Stimulated activated CD8-positive, alpha-beta memory T cell treated with anti-CD3 and anti-CD28 coated beads, Interleukin-12 subunit alpha, Interleukin-12 subunit beta, amount 100 ng/mL, for 24 hours (primary cell): ENCODE data around the gene KCNMA1.

Experiments used
- DNase-seq: peaks from one replicate; pipeline ENCODE4 v3.0.0-alpha.2; 2020; ENCODE audit errors: extremely low read depth

The KCNMA1 gene

DNA sequence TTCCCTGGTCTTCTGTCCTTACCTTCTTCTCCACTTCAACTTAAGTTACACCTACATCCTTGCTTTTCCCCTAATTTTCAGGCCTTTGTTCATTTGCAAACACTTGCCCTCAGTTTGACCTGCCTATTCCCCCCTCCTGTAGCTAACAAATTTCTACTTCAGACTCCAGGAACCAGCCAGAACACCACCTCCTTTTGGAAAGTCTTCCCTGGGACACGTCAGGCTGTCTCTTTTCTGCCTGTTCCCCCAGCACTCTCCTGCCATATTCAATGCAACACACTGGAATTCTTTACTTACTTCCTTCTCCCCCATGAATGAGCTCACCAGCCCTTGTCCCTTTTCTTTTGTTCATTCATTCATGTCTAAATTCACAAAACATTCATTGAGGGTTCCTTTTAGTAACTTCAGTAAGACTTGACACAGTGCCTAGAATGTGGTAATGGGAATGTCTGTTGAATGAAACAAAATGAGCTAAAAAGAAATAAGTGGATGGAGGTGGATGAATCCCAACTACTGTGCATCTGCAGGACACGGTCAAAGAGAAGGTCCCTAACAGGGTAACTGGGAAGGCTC, 478.0 kb downstream of the KCNMA1 start:
- no peak for DNase-seq

- DNase-seq: no peak
Measured at GRCh38 chr10:77158666-77159065, 478.9 kb downstream of the KCNMA1 start.

GRCh38 chr10:77157248-77158019, 480.2 kb downstream of the KCNMA1 start:
- DNase-seq: no peak

GRCh38 chr10:77156406-77156879, 481.2 kb downstream of the KCNMA1 start:
- no peak for DNase-seq

DNA sequence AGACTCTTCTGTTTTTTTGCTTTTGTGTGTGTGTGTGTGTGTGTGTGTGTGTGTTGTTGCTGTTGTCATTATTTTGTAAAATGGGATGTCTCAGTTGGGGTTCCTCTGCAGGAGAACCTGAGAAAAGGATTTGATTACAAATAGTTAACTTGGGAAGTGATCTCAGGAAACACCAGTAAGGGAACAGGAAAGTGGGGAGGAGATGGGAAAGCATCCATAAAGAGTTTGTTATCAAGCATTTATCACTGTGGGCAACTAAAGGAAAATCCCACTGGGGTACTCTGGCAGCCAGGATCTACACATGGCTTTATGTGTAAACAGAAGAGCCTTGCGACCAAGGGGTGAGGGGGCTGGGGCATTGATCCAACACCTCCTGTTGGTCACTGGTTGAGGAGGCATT, 485.4 kb downstream of the KCNMA1 start:
- no peak for DNase-seq

- DNase-seq: no peak
Measured at GRCh38 chr10:77151408-77151807, 486.2 kb downstream of the KCNMA1 start.

- no peak for DNase-seq
Measured at GRCh38 chr10:77149706-77150105, 487.9 kb downstream of the KCNMA1 start.

DNA sequence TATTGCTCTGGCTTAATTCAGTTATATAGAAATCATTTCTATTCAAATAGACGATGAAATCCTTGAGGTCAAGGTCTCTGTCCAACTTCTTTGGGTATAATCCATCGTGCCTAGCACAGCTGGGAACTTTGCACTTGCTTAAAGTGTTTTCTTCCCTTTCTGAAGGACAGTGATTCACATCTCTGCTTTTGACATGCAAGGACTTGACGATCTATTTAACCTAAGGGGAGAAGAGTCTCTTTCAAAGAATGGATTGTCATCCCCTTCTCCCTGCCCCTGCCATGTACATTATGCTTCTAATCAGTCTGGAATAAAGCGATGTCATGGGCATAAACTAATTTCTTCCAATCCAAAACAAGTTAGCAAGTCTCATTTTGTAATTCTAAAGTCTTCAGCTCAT, 488.6 kb downstream of the KCNMA1 start:
- no peak for DNase-seq

GRCh38 chr10:77147871-77148270, 489.7 kb downstream of the KCNMA1 start:
- no peak for DNase-seq

DNA sequence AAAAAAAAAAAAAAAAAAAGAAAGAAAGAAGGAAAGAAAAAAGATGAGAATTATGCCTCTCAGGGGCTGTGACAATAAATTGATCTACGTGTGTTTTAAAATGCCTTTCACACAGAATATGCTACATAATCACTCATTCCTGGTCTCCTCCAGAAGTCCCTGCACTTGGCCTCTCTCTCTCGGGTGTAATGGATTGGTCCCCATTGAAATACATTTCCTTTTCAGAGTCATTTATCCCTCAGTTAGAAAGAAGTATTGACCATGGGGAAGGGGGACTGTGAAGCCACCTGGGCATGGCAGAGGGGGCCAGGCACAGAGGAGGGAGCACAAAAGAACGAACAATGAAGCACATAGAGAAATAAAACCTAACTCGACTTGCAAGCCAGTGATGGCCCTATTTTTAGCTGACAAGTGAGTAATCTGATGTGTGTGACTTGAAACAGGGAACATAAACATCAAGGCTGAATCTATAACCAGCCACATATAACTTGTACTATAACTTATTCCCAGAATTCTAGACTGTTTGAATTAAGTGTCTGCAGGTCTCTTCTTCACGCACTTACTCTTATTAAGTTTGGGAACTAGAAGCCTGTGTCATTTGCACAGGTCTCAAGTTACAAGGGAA, 490.8 kb downstream of the KCNMA1 start:
- no peak for DNase-seq

- no peak for DNase-seq
Measured at GRCh38 chr10:77144656-77145055, 493.0 kb downstream of the KCNMA1 start.

DNA sequence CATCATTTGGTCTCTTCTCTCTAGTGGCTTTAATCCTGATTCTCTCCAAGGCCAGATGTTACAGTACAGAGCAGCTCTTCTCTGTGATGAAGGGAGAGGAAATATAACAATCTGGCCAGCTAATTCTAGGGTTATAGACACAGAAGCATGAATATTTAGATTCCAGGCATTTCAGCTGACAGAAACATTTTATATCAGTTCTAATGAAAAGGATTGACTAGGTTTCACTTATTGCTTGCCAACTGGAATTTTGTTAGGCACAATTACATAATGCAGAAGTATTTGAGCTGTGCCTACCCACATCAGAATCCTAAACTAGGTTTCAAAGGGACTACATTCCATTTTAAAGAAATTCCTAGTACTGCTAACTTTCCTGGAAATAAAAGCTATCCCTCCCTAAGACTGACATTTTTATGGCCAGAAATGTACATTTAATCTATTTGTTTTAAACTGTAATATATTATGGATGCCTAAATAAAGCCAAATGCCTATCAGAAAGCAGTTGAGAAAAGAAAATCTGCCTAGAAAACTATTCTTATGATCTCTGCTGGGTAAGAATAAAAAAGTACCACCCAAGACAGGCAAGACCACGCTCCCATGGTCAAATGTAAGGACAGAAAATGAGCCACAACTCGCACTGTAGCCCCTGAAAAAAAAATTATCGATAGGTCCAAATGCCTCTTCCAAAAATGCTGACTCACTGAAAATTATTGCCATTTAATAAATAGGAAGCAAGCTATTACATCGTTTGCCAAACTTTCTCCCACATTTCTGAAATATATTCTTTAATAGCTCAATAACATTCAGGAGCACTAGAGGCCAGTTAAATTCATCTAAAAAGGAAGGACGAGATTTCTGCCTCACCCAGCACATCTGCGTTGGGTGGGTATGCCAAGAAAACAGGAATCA, 498.1 kb downstream of the KCNMA1 start:
- no peak for DNase-seq

GRCh38 chr10:77138541-77138940, 499.1 kb downstream of the KCNMA1 start:
- DNase-seq: no peak

DNA sequence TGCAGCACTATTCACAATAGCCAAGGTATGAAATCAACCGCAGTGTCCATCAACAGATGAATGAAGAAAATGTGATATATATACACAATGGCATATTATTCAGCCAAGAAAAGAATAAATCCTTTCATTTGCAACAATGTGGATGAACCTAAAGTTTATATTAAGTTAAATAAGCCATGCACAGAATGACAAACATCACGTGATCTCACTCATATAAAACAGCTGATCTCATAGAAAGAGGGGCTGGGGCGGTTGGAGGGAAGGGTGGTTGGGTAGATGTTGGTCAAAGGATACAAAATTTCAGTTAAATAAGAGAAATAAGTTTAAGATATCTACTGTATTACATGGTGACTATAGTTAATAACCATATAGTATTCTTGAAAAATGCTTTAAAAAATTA, 502.1 kb downstream of the KCNMA1 start:
- DNase-seq: no peak

- DNase-seq: no peak
Measured at GRCh38 chr10:77131214-77131613, 506.4 kb downstream of the KCNMA1 start.

DNA sequence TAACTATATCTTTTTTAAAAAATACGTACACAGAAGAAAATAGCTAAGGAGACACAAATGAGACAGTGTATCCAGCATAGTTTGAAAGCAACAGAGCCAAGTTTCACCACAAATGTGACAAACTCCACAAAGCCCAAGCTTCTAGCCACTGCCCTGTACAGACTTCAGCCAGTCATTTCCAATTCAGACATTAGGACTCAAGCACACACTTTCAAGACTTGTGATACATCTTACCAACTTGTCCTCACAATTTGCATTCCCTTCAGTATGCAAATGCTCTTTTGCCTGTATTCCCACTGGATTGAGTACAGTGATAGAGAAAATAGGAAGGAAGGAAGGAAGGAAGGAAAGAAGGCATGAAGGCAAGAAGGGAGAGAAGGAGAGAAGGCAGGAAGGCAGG, 510.4 kb downstream of the KCNMA1 start:
- no peak for DNase-seq

DNA sequence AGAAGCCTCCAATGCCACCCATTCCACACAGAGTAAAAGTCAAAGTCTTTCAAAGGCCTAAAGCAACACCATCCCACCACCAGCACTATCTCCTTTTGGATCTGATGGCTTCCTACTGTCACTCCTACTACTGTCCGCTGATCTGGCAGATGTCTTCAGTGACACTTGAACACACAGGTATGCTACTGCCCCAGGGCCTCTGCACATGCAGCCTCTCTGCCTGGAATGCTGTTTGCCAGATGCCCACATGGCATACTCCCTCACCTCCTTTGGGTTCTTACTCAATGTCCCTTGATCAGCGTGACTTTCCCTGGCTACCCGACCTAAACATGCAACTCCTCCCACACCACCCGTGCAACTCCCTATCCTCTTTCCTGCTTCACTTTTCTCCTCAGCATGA, 512.4 kb downstream of the KCNMA1 start:
- no peak for DNase-seq

- DNase-seq: no peak
Measured at GRCh38 chr10:77123330-77123729, 514.3 kb downstream of the KCNMA1 start.

GRCh38 chr10:77121829-77122228, 515.8 kb downstream of the KCNMA1 start:
- DNase-seq: no peak

DNA sequence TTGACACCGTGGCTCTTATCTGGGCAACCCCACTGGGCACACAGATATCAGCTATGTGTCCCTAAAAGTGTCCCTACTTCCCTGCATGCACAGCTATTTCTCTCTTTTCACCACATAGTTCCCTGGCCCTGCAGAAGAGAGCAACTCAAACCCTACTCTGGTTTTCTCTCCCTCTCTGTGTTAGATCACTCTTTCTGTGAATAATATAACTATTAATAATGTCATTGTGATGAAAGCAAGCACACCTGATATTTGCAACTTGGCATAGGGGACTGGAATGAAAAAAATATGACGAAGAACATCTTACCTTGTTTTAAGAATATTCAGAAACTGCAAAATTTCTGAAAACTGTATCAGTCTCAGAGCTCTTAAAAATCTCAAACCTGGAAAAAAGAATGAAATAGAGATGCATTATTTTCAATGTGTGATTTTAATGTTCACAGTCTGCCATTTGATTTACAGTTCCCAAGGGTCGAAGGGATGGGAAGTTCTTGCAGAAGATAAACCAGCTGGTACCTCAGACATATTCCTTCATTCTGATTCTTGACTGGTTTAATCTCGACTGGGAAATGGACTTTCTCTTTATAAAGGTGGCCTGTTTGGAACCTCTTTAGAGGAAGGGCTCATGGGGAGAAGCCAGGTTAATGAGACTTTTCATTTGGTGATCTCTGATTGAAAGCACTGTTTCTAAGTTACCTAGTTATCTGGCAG, 516.8 kb downstream of the KCNMA1 start:
- DNase-seq: no peak

DNA sequence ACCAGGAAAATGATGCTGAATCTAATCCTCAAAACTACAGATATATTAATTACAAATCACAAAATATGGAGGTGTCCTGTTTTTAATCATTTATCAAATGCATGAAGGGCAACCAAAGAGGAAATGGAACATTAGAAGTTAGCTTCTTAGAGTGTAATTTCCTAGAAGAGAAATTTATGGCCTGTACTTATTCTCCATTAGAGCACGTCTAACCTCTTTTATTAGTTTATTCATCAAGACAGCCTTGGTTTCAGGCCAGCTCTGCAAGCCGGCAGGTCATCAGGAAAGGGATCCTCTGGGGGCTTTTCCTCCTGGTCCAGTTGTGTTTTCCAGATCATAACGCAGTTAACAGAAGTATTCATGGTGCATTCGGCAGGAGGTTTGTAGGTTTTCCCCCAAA, 517.6 kb downstream of the KCNMA1 start:
- DNase-seq: no peak
